Kidney (tissue), 14 donors: ENCODE results near the gene RXRA. TPM values are rescaled to one million over a fixed set of nuclear protein-coding genes. Genes with fewer than 3 reads are reported as not detected.

Experiments
- DNase-seq, 5 donors: peaks; one replicate each; pipeline ENCODE4 v3.0.0-alpha.2; 2013 to 2020
- FAIRE-seq: peaks from 2 replicates; lab custom pipeline; 2012; peaks lifted over from hg19 to GRCh38; lab: Jason Lieb, UNC
- H3K27ac ChIP-seq, 2 donors: one replicate each; pipeline ENCODE4 v1.7.0; 2013; ENCODE audit warnings: low read depth in 2 of 2, low read length in 2 of 2, inconsistent platforms in 1 of 2
- H3K27me3 ChIP-seq: one replicate; pipeline ENCODE4 v1.7.1; 2013; ENCODE audit warnings: low read length, inconsistent platforms; ENCODE audit not compliant: control insufficient read depth, insufficient read depth
- H3K36me3 ChIP-seq, 3 donors: one replicate each; pipeline versions ENCODE4 v1.7.0 to v1.7.1; 2013; ENCODE audit warnings: low read length in 3 of 3, control low read depth in 1 of 3, inconsistent platforms in 1 of 3; ENCODE audit not compliant: insufficient read depth in 3 of 3, control insufficient read depth in 2 of 3
- H3K4me1 ChIP-seq, 3 donors: one replicate each; pipeline versions ENCODE4 v1.7.0 to v1.7.1; 2013; ENCODE audit warnings: low read length in 3 of 3, inconsistent platforms in 1 of 3, low read depth in 1 of 3; ENCODE audit not compliant: control insufficient read depth in 2 of 3, insufficient read depth in 2 of 3
- H3K4me3 ChIP-seq, 3 donors: one replicate each; pipeline versions ENCODE4 v1.7.0 to v1.8.1; 2013; ENCODE audit warnings: low read length in 3 of 3, control low read depth in 1 of 3, inconsistent platforms in 1 of 3
- H3K9ac ChIP-seq, 3 donors: one replicate each; pipeline versions ENCODE4 v1.7.0 to v1.7.1; 2013; ENCODE audit warnings: low read length in 3 of 3, control low read depth in 1 of 3, inconsistent platforms in 1 of 3
- H3K9me3 ChIP-seq, 3 donors: one replicate each; pipeline versions ENCODE4 v1.7.0 to v1.7.1; 2013; ENCODE audit warnings: low read length in 3 of 3, control low read depth in 1 of 3, inconsistent platforms in 1 of 3; ENCODE audit not compliant: control insufficient read depth in 2 of 3, insufficient read depth in 1 of 3
- CTCF ChIP-seq: IDR thresholded peaks from 3 replicates; pipeline ENCODE4 v1.5.1; 2012; ENCODE audit warnings: mild to moderate bottlenecking, moderate library complexity, borderline replicate concordance; ENCODE audit not compliant: insufficient read depth; ENCODE audit errors: extremely low read depth
- intact Hi-C: fragments of 100-400 bp; cut with DNase I; formaldehyde crosslinking; loops from one replicate; pipeline ENCODE4 v1.11.1; 2022
- polyA plus RNA-seq: library from polyadenylated mRNA; stranded (reverse); fragments of 350-450 nt; fragmentation: Illumina TruSeq; extraction: RNeasy Lipid Tissue Mini Kit (QIAGEN cat#74804); gene quantifications from one replicate; pipeline ENCODE4 v1.2.3, GENCODE V29; 2014; ENCODE audit warnings: low read depth, low replicate concordance; ENCODE audit not compliant: insufficient read depth
- total RNA-seq: library from RNA; stranded (reverse); fragmentation: NEBNext Ultra II Directional; extraction: Animal tissue kit (Norgen Biotek cat#: 25700); gene quantifications from one replicate; pipeline ENCODE4 v1.2.1, GENCODE V29; 2021
- donor health status: control.
- donor health status: control.
- donor health status: control.
- donor health status: control.
- donor health status: control.
- donor health status: DM: yes; HTN: yes; CAD: no.
- donor health status: Normal renal cell carcinoma (clear cell type).

The RXRA gene
- total and polyA plus RNA-seq, 2 donors from 2014 or later, result 24.0 to 49.5 TPM

DNA sequence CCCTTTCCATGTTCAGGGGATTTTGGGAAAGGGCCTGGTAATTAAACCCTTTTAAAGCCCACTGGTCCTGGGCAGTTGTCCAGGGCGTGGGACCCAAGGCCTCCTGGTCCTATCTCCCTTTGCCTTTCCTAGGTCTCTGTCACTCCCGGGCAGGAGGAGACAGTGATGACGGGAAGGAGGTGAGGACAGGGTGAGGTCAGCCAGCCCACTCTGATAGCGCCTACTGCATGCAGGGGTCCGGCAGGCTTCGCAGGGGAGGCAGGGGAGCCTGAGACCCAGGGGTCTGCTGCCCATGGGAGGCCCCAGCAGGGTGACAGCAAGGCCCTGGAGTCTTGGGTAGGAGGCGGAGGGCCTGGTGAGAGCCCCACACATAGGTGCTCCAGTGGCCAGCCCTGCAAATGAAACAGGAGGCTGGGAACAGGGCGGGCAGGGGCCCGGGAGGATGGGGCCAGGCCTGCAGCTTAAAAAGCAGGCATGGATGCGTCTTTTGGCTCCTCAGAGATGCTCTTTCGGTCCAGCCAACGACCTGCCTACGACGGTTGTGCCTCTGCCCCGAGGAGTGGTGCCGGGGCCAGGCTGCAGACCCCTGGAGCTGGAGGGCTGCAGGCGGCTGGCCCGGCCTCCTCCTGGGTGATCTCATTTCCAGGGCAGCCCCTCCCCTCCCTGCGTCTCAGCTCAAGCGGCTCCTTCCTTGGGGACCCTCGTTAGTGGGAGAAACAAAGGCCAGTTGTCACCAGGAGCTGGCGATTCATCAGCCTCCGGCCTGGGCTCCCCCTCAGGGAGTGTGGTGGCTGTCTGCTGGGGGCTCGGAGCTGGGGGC is 6.7 kb upstream of the RXRA start:
- FAIRE-seq, result no peak
- intact Hi-C loops, result no loop called here

GRCh38 chr9:134320126-134320867 is 6.0 kb upstream of the RXRA start:
- H3K27me3 ChIP-seq, result no peaks in the 10 kb centered on the region
- FAIRE-seq, result no peak
- no peak overlapping the region for H3K9ac ChIP-seq
- DNase-seq, result peak in 3 of 5 donors; percentile 58 to 77 (median 72)
- peaks cover 0 to 30% (median 26%) of the 10 kb centered on the region in 3 donors for H3K4me1 ChIP-seq
- TF ChIP-seq CTCF, result no peak
- H3K9me3 ChIP-seq, result no peaks in the 10 kb centered on the region
- intact Hi-C loops, result no loop called here
- H3K27ac ChIP-seq, result peak overlapping the region; percentile 20 to 64
- H3K36me3 ChIP-seq, result no peaks in the 10 kb centered on the region
- H3K4me3 ChIP-seq, result no peak overlapping the region

More for the DNA sequence above, 6.7 kb upstream of the RXRA start:
- H3K9me3 ChIP-seq, result no peaks in the 10 kb centered on the region
- no peaks in the 10 kb centered on the region for H3K27me3 ChIP-seq
- peaks cover 0 to 27% (median 22%) of the 10 kb centered on the region in 3 donors for H3K4me1 ChIP-seq
- no peak overlapping the region for H3K4me3 ChIP-seq
- no peaks in the 10 kb centered on the region for H3K36me3 ChIP-seq
- DNase-seq, result peak; percentile 52 to 78 (median 62)
- no peak for TF ChIP-seq CTCF
- no peak overlapping the region for H3K9ac ChIP-seq
- H3K27ac ChIP-seq, result no peak overlapping the region

DNA sequence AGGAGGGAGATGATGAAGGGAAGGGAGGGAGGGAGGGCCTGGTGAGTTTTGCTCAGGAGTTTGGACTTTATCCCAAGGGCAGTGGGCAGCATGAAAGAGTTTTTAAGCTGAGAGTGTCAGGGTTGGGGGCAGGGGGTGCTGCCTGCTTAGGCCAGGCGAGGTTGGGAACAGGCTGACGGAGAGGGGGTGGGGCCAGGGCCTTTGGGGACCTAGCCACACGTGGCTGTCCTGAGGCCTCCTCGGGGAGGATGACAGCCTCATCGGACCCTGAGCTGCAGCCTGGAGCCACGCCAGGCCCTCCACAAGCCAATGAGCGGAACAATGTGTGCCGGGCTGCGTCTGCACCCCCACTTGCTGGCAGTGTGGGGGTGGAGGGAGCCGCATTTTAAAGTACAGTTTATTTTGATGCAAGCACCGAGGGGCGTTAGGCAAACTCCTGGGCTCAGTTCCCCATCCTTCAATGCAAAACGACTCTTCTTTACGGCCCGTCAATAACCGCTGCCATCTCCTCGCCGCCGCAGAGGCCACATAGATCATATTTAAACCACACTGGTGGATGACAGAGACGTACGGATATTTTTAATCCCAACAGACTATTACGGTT is 5.3 kb upstream of the RXRA start:
- Histone ChIP-seq H3K27ac (peak overlapping the region in 1 of 2 donors; percentile 51), H3K36me3 (no peaks in the 10 kb centered on the region), H3K4me1 (peaks cover 0 to 30% (median 26%) of the 10 kb centered on the region in 3 donors), H3K9me3 (no peaks in the 10 kb centered on the region), H3K27me3 (no peaks in the 10 kb centered on the region), H3K4me3 (no peak overlapping the region), H3K9ac (no peak overlapping the region)
- intact Hi-C loops, result no loop called here
- FAIRE-seq (no peak), DNase-seq (peak in 4 of 5 donors; percentile 57 to 88 (median 70))
- no peak for TF ChIP-seq CTCF
